ENCODE measurements around the gene RAB36.

DNA sequence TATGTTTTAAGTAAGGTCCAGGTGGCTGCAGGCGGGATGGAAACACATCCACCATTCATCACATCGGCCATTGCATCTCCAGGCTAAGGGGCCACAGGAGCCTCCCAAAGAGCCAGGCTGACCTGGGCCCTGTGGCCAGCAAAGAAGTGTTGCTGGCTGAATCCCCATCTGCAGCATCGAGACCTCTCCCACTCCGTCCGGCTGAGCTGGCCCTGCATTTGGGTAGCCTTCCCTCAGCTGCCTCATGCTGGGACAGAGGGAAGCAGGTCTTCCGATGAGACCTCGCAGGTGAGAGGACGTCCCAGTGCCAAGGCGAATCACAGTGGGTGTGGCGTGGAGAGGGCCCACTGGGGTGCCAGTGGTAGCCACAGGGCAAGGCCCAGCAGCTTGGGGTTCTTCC lies 28.0 kb upstream of the RAB36 start:
- TF ChIP-seq YY1 (IDR thresholded peaks at IDR 0.05; ENCODE audit: insufficient read depth, insufficient read length) (no peak), ZNF274 (IDR thresholded peaks at IDR 0.05; ENCODE audit: low read depth, low read length) (no peak), SUZ12 (IDR thresholded peaks at IDR 0.05; ENCODE audit: extremely low read depth, insufficient read depth, insufficient read length) (no peak)

All from NT2/D1 (cell line).